GM23248 (cell line): Measurements from ENCODE around the gene NR4A3.

Source experiments
- EZH2 ChIP-seq: fragments of 200-600 bp; sonication (generic); IDR thresholded peaks from 2 replicates; pipeline ENCODE4 v1.6.1; 2018; ENCODE audit warnings: antibody characterized with exemption, mild to moderate bottlenecking; ENCODE audit not compliant: insufficient read depth, poor library complexity, severe bottlenecking
- EZH2phosphoT487 ChIP-seq: fragments of 200-600 bp; sonication (generic); IDR thresholded peaks from 2 replicates; pipeline ENCODE4 v1.6.1; 2018; ENCODE audit warnings: antibody characterized with exemption, moderate library complexity, mild to moderate bottlenecking, low read depth; ENCODE audit not compliant: insufficient read depth

- no peak for TF ChIP-seq EZH2phosphoT487
- TF ChIP-seq EZH2: no peak
Measured at GRCh38 chr9:99831857-99832557, 10.3 kb downstream of the NR4A3 start.
